Fibroblast of pulmonary artery (primary cell): Measurements from ENCODE around the gene EHD1.

Source experiments
- DNase-seq: peaks from one replicate; pipeline ENCODE4 v3.0.0-alpha.2; 2010; ENCODE audit warnings: low read depth
- H3K4me3 ChIP-seq: replicated peaks from 2 replicates; pipeline ENCODE4 v1.5.1; 2011; ENCODE audit warnings: low read depth, mild to moderate bottlenecking, control low read depth, low read length, moderate library complexity
- TF ChIP-seq, protein P1 (sequence below): IDR thresholded peaks from 2 replicates; pipeline ENCODE4 v1.5.1; 2011; ENCODE audit warnings: mild to moderate bottlenecking, control low read depth, low read length, inconsistent platforms; ENCODE audit errors: missing control alignments

EHD1 gene

DNA sequence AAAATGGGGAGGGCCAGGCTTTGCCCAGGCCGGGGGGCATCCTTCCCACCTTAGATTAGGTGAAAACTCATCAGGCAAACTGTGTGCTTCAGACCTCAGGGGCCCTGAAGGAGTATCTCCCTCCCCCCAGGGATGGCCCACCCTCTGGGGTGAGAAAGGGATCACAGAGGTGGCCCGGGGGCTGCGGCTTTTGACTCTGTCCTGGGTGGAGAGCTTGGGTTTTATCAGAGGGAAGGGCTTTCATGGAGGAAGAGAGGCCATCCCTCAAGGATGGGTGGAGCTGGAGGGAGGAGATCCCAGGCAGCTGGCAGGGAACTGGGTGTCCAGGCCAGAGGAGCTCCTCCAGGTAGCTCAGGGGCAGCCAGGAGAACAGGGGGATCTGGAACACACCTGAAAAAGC, 43.0 kb upstream of the EHD1 start:
- H3K4me3 ChIP-seq, result no peak overlapping the region
- DNase-seq, result no peak
- TF ChIP-seq, protein P1, sequence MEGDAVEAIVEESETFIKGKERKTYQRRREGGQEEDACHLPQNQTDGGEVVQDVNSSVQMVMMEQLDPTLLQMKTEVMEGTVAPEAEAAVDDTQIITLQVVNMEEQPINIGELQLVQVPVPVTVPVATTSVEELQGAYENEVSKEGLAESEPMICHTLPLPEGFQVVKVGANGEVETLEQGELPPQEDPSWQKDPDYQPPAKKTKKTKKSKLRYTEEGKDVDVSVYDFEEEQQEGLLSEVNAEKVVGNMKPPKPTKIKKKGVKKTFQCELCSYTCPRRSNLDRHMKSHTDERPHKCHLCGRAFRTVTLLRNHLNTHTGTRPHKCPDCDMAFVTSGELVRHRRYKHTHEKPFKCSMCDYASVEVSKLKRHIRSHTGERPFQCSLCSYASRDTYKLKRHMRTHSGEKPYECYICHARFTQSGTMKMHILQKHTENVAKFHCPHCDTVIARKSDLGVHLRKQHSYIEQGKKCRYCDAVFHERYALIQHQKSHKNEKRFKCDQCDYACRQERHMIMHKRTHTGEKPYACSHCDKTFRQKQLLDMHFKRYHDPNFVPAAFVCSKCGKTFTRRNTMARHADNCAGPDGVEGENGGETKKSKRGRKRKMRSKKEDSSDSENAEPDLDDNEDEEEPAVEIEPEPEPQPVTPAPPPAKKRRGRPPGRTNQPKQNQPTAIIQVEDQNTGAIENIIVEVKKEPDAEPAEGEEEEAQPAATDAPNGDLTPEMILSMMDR, result no peak

DNA sequence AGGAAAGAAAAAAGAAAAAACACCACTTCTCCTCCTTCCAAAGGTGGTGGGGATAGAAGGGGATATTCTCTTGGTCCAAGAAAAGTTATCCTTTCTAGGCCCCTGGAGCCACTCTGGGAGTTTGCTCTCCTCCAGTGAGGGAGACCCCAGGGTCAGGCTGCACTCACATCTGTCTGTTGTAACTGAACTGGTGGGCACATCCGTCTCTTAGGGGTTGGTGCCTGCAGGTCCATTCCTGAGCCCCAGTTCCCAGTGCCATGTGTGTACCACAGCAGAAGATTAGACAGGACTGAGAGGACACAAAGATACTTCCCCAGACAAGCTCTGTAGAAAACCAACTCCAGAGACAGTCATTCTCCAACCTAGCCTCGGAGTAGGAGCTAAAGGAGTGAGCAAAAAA, 41.7 kb upstream of the EHD1 start:
- TF ChIP-seq, protein P1, result no peak
- DNase-seq, result no peak

GRCh38 chr11:64919627-64920026, 41.2 kb upstream of the EHD1 start:
- TF ChIP-seq, protein P1, result no peak
- no peak overlapping the region for H3K4me3 ChIP-seq
- no peak for DNase-seq

More for the DNA sequence above, 41.7 kb upstream of the EHD1 start:
- no peak overlapping the region for H3K4me3 ChIP-seq

- DNase-seq, result peak; percentile 63
- H3K4me3 ChIP-seq, result peak overlapping the region; percentile 69
- TF ChIP-seq, protein P1, result peak; percentile 39
Measured at GRCh38 chr11:64918017-64918416, 39.6 kb upstream of the EHD1 start.

GRCh38 chr11:64917663-64917995, 39.2 kb upstream of the EHD1 start:
- DNase-seq, result no peak
- TF ChIP-seq, protein P1, result no peak

DNA sequence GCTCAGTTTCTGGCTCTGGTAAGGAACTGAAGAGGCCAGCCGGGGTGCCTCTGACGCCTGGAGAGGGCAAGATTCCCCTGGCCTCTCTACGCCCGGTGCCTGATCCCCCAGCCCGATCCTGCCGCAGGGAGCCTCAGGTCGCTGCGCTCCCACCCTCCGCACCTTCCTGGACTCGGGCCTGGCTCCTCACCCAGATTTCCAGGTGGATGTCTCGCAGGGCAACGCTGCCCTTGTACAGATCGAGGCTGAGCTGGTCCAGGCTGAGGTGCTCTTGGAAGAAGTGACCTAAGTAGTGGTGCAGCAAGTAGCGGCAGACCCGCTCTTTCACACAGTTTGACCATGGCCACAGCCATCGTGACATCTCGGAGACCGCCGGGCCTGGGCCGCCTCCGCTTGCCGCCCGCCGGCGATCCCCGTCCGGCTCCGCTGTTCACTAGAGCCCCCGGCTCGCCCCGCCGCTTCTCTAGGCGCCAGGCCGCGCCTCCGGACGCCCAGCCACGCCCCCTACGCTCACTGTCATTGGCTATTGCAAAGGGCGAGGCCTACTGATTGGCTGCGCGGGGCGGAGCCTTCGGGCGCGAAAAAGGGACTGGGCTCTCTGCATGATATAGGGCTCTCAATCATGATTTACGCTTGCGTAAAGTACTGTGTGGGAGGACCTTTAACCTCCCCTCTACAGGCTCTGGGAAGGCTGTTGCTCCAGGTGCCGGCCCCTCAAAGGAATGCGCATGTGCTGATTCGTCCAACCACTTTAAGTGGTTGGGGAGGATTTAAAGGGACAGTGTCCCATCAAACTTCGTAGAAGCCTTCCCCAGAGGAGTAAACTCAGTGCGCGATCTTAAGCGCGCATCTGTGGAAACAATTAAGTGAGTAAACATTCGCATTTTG, 38.6 kb upstream of the EHD1 start, which contains the start of gene ATG2A:
ATG2A (minus strand) TSS at position 435 of the 888 bp plus-strand sequence; CDS start at position 361, 74 bp downstream.
- TF ChIP-seq, protein P1, result no peak

More at GRCh38 chr11:64917663-64917995, 39.2 kb upstream of the EHD1 start:
- peak overlapping the region; percentile 69 for H3K4me3 ChIP-seq

More for the DNA sequence above, 38.6 kb upstream of the EHD1 start, which contains the start of gene ATG2A:
- DNase-seq, result peak; percentile 100
- H3K4me3 ChIP-seq, result peak within 1 kb of the TSS; percentile 96
